Esophagus (tissue), 2 donors: ENCODE measurements around the gene ABI3BP. TPM values are rescaled to one million over a fixed set of nuclear protein-coding genes. Genes with fewer than 3 reads are reported as not detected.

Experiments used
- H3K27ac ChIP-seq, 2 donors: one replicate each; pipeline ENCODE4 v1.5.1; 2013; ENCODE audit warnings: low read depth in 2 of 2, mild to moderate bottlenecking in 2 of 2, inconsistent platforms in 1 of 2, low read length in 1 of 2, moderate library complexity in 1 of 2
- H3K27me3 ChIP-seq, 2 donors: one replicate each; pipeline ENCODE4 v1.6.1; 2013; ENCODE audit warnings: low read length in 2 of 2, control low read depth in 1 of 2, mild to moderate bottlenecking in 1 of 2; ENCODE audit not compliant: insufficient read depth in 2 of 2, control insufficient read depth in 1 of 2
- H3K36me3 ChIP-seq, 2 donors: one replicate each; pipeline ENCODE4 v1.6.1; 2013; ENCODE audit warnings: low read length in 1 of 2; ENCODE audit not compliant: control insufficient read depth in 2 of 2, insufficient read depth in 2 of 2
- H3K4me1 ChIP-seq, 2 donors: one replicate each; pipeline ENCODE4 v1.6.1; 2013; ENCODE audit warnings: low read length in 1 of 2; ENCODE audit not compliant: control insufficient read depth in 2 of 2, insufficient read depth in 2 of 2
- H3K4me3 ChIP-seq, 2 donors: one replicate each; pipeline ENCODE4 v1.5.1; 2013; ENCODE audit warnings: low read length in 2 of 2, mild to moderate bottlenecking in 2 of 2, low read depth in 1 of 2, moderate library complexity in 1 of 2
- H3K9me3 ChIP-seq, 2 donors: one replicate each; pipeline ENCODE4 v1.6.1; 2013; ENCODE audit warnings: mild to moderate bottlenecking in 2 of 2, low read depth in 1 of 2, low read length in 1 of 2, moderate library complexity in 1 of 2; ENCODE audit not compliant: control insufficient read depth in 2 of 2, insufficient read depth in 1 of 2
- WGBS, 2 donors: extraction: QIAGEN DNeasy Blood & Tissue Kit; methylation state at CpG; one replicate each; pipeline ENCODE4 v1.1.7; 2013; 5-methylcytosine and 5-hydroxymethylcytosine counted together
- polyA plus RNA-seq, 2 donors: library from polyadenylated mRNA; stranded (reverse); fragments of 200-250 nt; gene quantifications; one replicate each; pipeline ENCODE4 v1.2.3, GENCODE V29; 2013
- donor health status: healthy with polysubstance abuse.
- donor health status: Bipolar disorder and iron deficiency.

Gene ABI3BP
- polyA plus RNA-seq, 2 donors = 2.1 to 4.0 TPM

- Histone ChIP-seq H3K27me3 (no peaks in the 10 kb centered on the region), H3K36me3 (no peaks in the 10 kb centered on the region), H3K4me3 (no peak overlapping the region), H3K27ac (no peak overlapping the region), H3K4me1 (no peaks in the 10 kb centered on the region), H3K9me3 (no peaks in the 10 kb centered on the region)
- WGBS, 2 donors = 58 to 76% methylated on average over 2 of the region's 2 CpGs
Observed at GRCh38 chr3:100804631-100805030, 188.6 kb downstream of the ABI3BP start.

- no peaks in the 10 kb centered on the region for H3K4me1 ChIP-seq
- no peak overlapping the region for H3K4me3 ChIP-seq
- H3K27ac ChIP-seq = no peak overlapping the region
- H3K9me3 ChIP-seq = no peaks in the 10 kb centered on the region
- no peaks in the 10 kb centered on the region for H3K36me3 ChIP-seq
- no peaks in the 10 kb centered on the region for H3K27me3 ChIP-seq
Observed at GRCh38 chr3:100803711-100804110, 189.5 kb downstream of the ABI3BP start.

GRCh38 chr3:100802126-100802525 lies 191.1 kb downstream of the ABI3BP start:
- 85 to 87% methylated on average over 2 of the region's 2 CpGs for WGBS, 2 donors
- Histone ChIP-seq H3K27ac (no peak overlapping the region), H3K4me1 (no peaks in the 10 kb centered on the region), H3K4me3 (no peak overlapping the region), H3K36me3 (no peaks in the 10 kb centered on the region), H3K27me3 (no peaks in the 10 kb centered on the region), H3K9me3 (no peaks in the 10 kb centered on the region)

- H3K36me3 ChIP-seq = no peaks in the 10 kb centered on the region
- H3K4me1 ChIP-seq = no peaks in the 10 kb centered on the region
- H3K27ac ChIP-seq = no peak overlapping the region
- no peak overlapping the region for H3K4me3 ChIP-seq
- 54 to 67% methylated on average over 1 of the region's 1 CpG for WGBS, 2 donors
- no peaks in the 10 kb centered on the region for H3K9me3 ChIP-seq
- H3K27me3 ChIP-seq = no peaks in the 10 kb centered on the region
Observed at GRCh38 chr3:100798012-100798411, 195.2 kb downstream of the ABI3BP start.

- Histone ChIP-seq H3K9me3 (no peaks in the 10 kb centered on the region), H3K27ac (no peak overlapping the region), H3K27me3 (no peaks in the 10 kb centered on the region), H3K36me3 (no peaks in the 10 kb centered on the region), H3K4me3 (no peak overlapping the region), H3K4me1 (no peaks in the 10 kb centered on the region)
- 26 to 35% methylated on average over 2 of the region's 2 CpGs for WGBS, 2 donors
Observed at GRCh38 chr3:100796556-100796955, 196.7 kb downstream of the ABI3BP start.

GRCh38 chr3:100789579-100789978 lies 203.6 kb downstream of the ABI3BP start:
- Histone ChIP-seq H3K4me3 (no peak overlapping the region), H3K27ac (no peak overlapping the region), H3K27me3 (no peaks in the 10 kb centered on the region), H3K4me1 (no peaks in the 10 kb centered on the region), H3K9me3 (no peaks in the 10 kb centered on the region), H3K36me3 (no peaks in the 10 kb centered on the region)
- WGBS, 2 donors = 95% methylated on average over 2 of the region's 2 CpGs

- Histone ChIP-seq H3K27me3 (no peaks in the 10 kb centered on the region), H3K9me3 (no peaks in the 10 kb centered on the region), H3K27ac (no peak overlapping the region), H3K4me3 (no peak overlapping the region), H3K4me1 (no peaks in the 10 kb centered on the region), H3K36me3 (no peaks in the 10 kb centered on the region)
- WGBS, 2 donors = 59 to 64% methylated on average over 3 of the region's 3 CpGs
Observed at GRCh38 chr3:100783619-100784018, 209.6 kb downstream of the ABI3BP start.

GRCh38 chr3:100782906-100783305 lies 210.3 kb downstream of the ABI3BP start:
- Histone ChIP-seq H3K9me3 (no peaks in the 10 kb centered on the region), H3K4me1 (no peaks in the 10 kb centered on the region), H3K4me3 (no peak overlapping the region), H3K27me3 (no peaks in the 10 kb centered on the region), H3K27ac (no peak overlapping the region), H3K36me3 (no peaks in the 10 kb centered on the region)
- 20 to 32% methylated on average over 3 of the region's 3 CpGs for WGBS, 2 donors

- Histone ChIP-seq H3K4me3 (no peak overlapping the region), H3K4me1 (no peaks in the 10 kb centered on the region), H3K27ac (no peak overlapping the region), H3K36me3 (no peaks in the 10 kb centered on the region), H3K27me3 (no peaks in the 10 kb centered on the region), H3K9me3 (no peaks in the 10 kb centered on the region)
- 18 to 26% methylated on average over 2 of the region's 2 CpGs for WGBS, 2 donors
Observed at GRCh38 chr3:100782348-100782747, 210.9 kb downstream of the ABI3BP start.

- Histone ChIP-seq H3K9me3 (no peaks in the 10 kb centered on the region), H3K4me1 (no peaks in the 10 kb centered on the region), H3K4me3 (no peak overlapping the region), H3K27me3 (no peaks in the 10 kb centered on the region), H3K36me3 (no peaks in the 10 kb centered on the region), H3K27ac (no peak overlapping the region)
- WGBS, 2 donors = 91 to 92% methylated on average over 2 of the region's 2 CpGs
Observed at GRCh38 chr3:100781301-100781700, 211.9 kb downstream of the ABI3BP start.
